ENCODE results near the gene DPY19L3.

DPY19L3 gene

GRCh38 chr19:32458500-32459123 lies 53.0 kb downstream of the DPY19L3 start:
- Histone ChIP-seq H3K4me2 (ENCODE audit: low read length) (no peak overlapping the region), H4K20me1 (ENCODE audit: control insufficient read depth, insufficient read depth, low read depth, low read length) (no peaks in the 10 kb centered on the region), H3K27ac (ENCODE audit: low read depth, low read length) (no peak overlapping the region), H3K27me3 (ENCODE audit: control insufficient read depth, low read length) (no peaks in the 10 kb centered on the region), H3K4me1 (ENCODE audit: control insufficient read depth, low read length) (no peaks in the 10 kb centered on the region), H3K9me3 (ENCODE audit: control insufficient read depth, insufficient read depth, low read length) (no peaks in the 10 kb centered on the region), H3K4me3 (ENCODE audit: low read length) (no peak overlapping the region), H3K9me2 (replicated peaks; ENCODE audit: control insufficient read depth, low read length) (no peaks in the 10 kb centered on the region), H3F3A (ENCODE audit: control insufficient read depth, insufficient read depth) (peaks cover 3% of the 10 kb centered on the region; the same call in 1 of the 2 replicates), H3K79me2 (ENCODE audit: control insufficient read depth, low read length) (no peaks in the 10 kb centered on the region), H3K36me3 (ENCODE audit: control insufficient read depth, low read length) (peaks cover 31% of the 10 kb centered on the region)
- no peak for TF ChIP-seq EZH2phosphoT487 (IDR thresholded peaks at IDR 0.05; ENCODE audit: borderline replicate concordance, low read length)
- TF ChIP-seq, protein P1, sequence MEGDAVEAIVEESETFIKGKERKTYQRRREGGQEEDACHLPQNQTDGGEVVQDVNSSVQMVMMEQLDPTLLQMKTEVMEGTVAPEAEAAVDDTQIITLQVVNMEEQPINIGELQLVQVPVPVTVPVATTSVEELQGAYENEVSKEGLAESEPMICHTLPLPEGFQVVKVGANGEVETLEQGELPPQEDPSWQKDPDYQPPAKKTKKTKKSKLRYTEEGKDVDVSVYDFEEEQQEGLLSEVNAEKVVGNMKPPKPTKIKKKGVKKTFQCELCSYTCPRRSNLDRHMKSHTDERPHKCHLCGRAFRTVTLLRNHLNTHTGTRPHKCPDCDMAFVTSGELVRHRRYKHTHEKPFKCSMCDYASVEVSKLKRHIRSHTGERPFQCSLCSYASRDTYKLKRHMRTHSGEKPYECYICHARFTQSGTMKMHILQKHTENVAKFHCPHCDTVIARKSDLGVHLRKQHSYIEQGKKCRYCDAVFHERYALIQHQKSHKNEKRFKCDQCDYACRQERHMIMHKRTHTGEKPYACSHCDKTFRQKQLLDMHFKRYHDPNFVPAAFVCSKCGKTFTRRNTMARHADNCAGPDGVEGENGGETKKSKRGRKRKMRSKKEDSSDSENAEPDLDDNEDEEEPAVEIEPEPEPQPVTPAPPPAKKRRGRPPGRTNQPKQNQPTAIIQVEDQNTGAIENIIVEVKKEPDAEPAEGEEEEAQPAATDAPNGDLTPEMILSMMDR (IDR thresholded peaks at IDR 0.05; ENCODE audit: low read depth, low read length, poor library complexity, severe bottlenecking), result no peak

DNA sequence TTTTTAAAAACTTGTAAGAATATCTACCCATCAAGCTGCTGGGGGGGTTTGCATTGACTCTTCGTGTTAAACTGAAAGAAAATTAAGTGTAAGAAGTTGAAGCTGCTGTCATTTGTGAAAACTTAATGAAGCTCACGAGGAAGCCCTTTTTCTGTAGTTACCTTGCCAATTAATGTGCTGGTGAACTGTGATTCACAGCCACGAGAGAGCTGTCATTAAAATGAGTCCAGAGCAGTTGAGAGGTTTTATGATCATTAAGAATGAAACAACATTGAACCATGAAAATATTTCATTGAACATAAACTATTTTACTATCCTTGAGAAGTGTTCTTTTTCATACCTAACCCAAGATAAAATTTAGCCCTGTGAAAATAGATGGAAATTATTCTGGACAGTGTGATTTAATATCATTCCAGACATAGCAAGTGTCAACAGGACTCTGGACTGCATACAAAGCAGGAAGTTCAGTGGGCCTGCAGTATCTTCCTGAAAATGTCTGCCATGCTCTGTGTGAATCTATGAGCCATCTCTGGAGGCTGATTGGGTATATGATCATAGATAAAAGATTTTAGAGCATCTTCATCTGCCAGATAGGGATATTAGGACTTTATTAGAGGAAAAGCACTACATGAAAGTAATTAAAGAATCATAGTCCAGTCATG lies 53.8 kb downstream of the DPY19L3 start:
- Histone ChIP-seq H3K4me3 (ENCODE audit: low read length) (no peak overlapping the region), H3K4me2 (ENCODE audit: low read length) (no peak overlapping the region), H3K27ac (ENCODE audit: low read depth, low read length) (no peak overlapping the region)

GRCh38 chr19:32460476-32460875 lies 54.9 kb downstream of the DPY19L3 start:
- H3K36me3 ChIP-seq (ENCODE audit: control insufficient read depth, low read length), result peaks cover 33% of the 10 kb centered on the region
- no peaks in the 10 kb centered on the region for H4K20me1 ChIP-seq (ENCODE audit: control insufficient read depth, insufficient read depth, low read depth, low read length)
- H3K27ac ChIP-seq (ENCODE audit: low read depth, low read length), result no peak overlapping the region

More for the DNA sequence above, 53.8 kb downstream of the DPY19L3 start:
- peaks cover 33% of the 10 kb centered on the region for H3K36me3 ChIP-seq (ENCODE audit: control insufficient read depth, low read length)
- peaks cover 3% of the 10 kb centered on the region; the same call in 1 of the 2 replicates for H3F3A ChIP-seq (ENCODE audit: control insufficient read depth, insufficient read depth)
- no peaks in the 10 kb centered on the region for H3K79me2 ChIP-seq (ENCODE audit: control insufficient read depth, low read length)
- H4K20me1 ChIP-seq (ENCODE audit: control insufficient read depth, insufficient read depth, low read depth, low read length), result no peaks in the 10 kb centered on the region
- no peaks in the 10 kb centered on the region for H3K27me3 ChIP-seq (ENCODE audit: control insufficient read depth, low read length)
- no peaks in the 10 kb centered on the region for H3K9me3 ChIP-seq (ENCODE audit: control insufficient read depth, insufficient read depth, low read length)
- TF ChIP-seq EZH2phosphoT487 (IDR thresholded peaks at IDR 0.05; ENCODE audit: borderline replicate concordance, low read length), result no peak
- TF ChIP-seq, protein P1 (IDR thresholded peaks at IDR 0.05; ENCODE audit: low read depth, low read length, poor library complexity, severe bottlenecking), result no peak
- no peaks in the 10 kb centered on the region for H3K9me2 ChIP-seq (replicated peaks; ENCODE audit: control insufficient read depth, low read length)
- no peaks in the 10 kb centered on the region for H3K4me1 ChIP-seq (ENCODE audit: control insufficient read depth, low read length)

More at GRCh38 chr19:32460476-32460875, 54.9 kb downstream of the DPY19L3 start:
- no peaks in the 10 kb centered on the region for H3K79me2 ChIP-seq (ENCODE audit: control insufficient read depth, low read length)
- H3K9me2 ChIP-seq (replicated peaks; ENCODE audit: control insufficient read depth, low read length), result no peaks in the 10 kb centered on the region
- TF ChIP-seq, protein P1 (IDR thresholded peaks at IDR 0.05; ENCODE audit: low read depth, low read length, poor library complexity, severe bottlenecking), result no peak
- no peak for TF ChIP-seq EZH2phosphoT487 (IDR thresholded peaks at IDR 0.05; ENCODE audit: borderline replicate concordance, low read length)
- no peak overlapping the region for H3K4me3 ChIP-seq (ENCODE audit: low read length)
- no peaks in the 10 kb centered on the region for H3K4me1 ChIP-seq (ENCODE audit: control insufficient read depth, low read length)
- no peak overlapping the region for H3K4me2 ChIP-seq (ENCODE audit: low read length)
- H3K27me3 ChIP-seq (ENCODE audit: control insufficient read depth, low read length), result no peaks in the 10 kb centered on the region
- H3K9me3 ChIP-seq (ENCODE audit: control insufficient read depth, insufficient read depth, low read length), result no peaks in the 10 kb centered on the region
- peaks cover 3% of the 10 kb centered on the region; the same call in 1 of the 2 replicates for H3F3A ChIP-seq (ENCODE audit: control insufficient read depth, insufficient read depth)

All from DOHH2 (cell line).